ENCODE results near the gene HGF. TPM values are rescaled to one million over a fixed set of nuclear protein-coding genes. Genes with fewer than 3 reads are reported as not detected.
A peak's percentile ranks its signal among the peaks of the same experiment; 100 is the strongest.

The HGF gene
- total RNA-seq, 2 donors from 2014 or later: not detected

DNA sequence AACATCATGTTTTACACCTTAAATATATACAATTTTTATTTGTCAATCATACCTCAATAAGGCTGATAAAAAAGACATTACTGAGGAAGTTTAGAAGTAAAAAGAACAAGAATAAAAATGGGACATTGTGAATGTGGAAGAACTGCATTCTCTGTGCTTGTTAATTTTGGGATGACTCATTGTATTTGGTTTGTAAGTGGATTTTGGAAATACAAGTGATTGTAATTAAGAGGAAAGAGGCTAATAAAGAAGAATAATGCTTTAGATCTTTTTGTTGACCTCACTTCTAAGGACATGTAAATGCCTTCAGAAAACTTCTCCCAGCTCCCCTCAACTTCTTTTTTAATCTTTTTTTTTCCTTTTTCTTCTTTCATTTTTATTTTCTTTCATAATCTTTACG, 76.0 kb downstream of the HGF start:
- DNase-seq (no peak), ATAC-seq (replicated peaks in 1 of 2) (no peak)
- H3K9me3 Mint-ChIP-seq: peaks cover 1 to 8% of the 10 kb centered on the region in 2 donors
- no peaks in the 10 kb centered on the region for H3K27me3 Mint-ChIP-seq (ENCODE audit: low read depth)
- peaks cover 0 to 3% of the 10 kb centered on the region in 2 donors for H3K36me3 Mint-ChIP-seq (ENCODE audit: insufficient read depth in 2 of 2)
- H3K4me3 Mint-ChIP-seq: no peak overlapping the region
- H3K4me1 Mint-ChIP-seq (ENCODE audit: low read depth): no peaks in the 10 kb centered on the region
- H3K27ac Mint-ChIP-seq: no peak overlapping the region

DNA sequence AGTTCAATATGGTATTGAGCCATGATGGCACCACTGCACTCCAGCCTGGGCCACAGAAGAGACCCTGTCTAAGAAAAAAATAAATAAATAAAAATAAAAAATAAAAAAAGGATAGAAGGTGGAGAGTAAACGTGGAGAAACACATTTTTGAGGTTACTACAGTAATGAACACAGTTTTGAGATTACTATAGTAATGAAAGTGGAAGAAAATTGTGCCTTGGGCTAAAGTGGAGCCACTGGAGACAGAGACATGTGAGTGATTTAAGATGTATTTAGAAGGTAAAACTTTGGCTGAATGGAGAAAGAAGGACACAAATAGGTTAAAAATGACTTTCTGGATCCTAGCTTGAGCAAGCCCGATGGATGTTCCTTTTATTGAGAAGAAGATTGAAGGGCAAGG, 76.8 kb downstream of the HGF start:
- peaks cover 0 to 3% of the 10 kb centered on the region in 2 donors for H3K36me3 Mint-ChIP-seq (ENCODE audit: insufficient read depth in 2 of 2)
- DNase-seq (no peak), ATAC-seq (replicated peaks in 1 of 2) (no peak)
- no peak overlapping the region for H3K4me3 Mint-ChIP-seq
- H3K9me3 Mint-ChIP-seq: peaks cover 3 to 10% of the 10 kb centered on the region in 2 donors
- H3K27ac Mint-ChIP-seq: no peak overlapping the region
- H3K27me3 Mint-ChIP-seq (ENCODE audit: low read depth): no peaks in the 10 kb centered on the region
- H3K4me1 Mint-ChIP-seq (ENCODE audit: low read depth): no peaks in the 10 kb centered on the region

DNA sequence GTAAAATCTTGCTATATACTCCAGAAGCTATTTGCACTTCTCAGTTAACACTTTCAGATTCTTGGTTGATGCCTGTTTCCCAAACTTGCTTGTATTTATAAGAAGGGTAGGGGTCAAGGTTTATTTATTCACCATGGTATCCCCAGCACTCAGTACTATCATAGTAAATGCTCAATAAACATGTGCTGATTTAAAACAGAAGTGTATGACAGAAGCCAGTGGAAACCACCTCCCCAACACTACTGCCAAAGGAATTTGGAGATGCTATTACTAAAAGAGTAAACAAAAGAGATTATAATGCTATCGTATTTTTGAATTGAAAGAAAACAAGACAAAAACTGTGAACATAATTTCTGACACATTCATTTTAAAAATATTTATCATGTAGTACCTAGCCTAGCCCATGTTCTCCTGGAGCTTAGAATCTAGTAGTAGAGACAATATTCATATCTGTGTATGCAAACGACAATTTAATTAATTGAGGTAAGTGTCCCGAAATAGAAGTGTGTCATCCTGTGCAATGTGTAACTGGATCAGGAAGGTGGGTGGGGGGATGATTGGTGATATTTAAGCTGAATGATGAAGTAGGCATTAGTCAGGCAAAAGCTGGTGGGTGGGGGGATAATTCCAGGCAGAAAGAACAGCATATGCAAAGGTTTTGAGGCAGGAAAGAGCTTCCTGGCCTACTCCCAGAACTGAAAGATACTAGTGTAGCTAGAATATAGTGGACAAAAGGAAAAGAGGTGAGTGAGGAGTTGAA, 77.5 kb downstream of the HGF start:
- no peak for ATAC-seq (replicated peaks in 1 of 2)
- H3K27me3 Mint-ChIP-seq (ENCODE audit: low read depth): no peaks in the 10 kb centered on the region

DNA sequence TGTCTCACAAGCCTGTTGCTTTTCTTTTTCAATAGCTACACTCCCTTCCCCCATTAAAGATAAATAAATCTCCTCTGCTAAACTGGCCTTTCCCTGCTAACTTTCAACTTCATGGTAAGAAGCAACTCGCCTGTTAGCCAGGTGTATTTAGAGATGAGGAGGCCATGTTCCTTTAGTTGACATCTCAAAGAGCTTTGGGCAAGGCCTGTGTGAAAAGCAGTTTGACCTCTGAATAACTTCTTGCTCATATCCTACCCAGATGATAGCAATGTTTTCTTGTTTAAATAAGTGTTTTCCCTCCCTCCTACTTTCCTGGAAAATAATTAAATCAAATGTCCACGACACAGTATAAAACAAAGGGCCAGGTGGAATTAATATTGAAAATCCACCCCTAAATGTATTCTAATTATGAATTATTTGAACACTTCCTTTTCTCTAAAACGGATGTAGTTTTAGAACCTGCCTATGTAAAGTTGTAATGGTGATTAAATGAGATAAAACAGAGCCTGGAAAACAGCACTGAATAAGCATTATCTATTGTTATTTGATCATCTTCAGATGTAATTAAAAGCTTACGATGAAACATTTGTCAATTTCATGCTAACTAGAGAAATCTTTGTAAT, 78.5 kb downstream of the HGF start:
- H3K36me3 Mint-ChIP-seq (ENCODE audit: insufficient read depth in 2 of 2): peaks cover 0 to 3% of the 10 kb centered on the region in 2 donors
- H3K27me3 Mint-ChIP-seq (ENCODE audit: low read depth): no peaks in the 10 kb centered on the region
- H3K9me3 Mint-ChIP-seq: peaks cover 3 to 10% of the 10 kb centered on the region in 2 donors
- ATAC-seq (replicated peaks in 1 of 2): no peak
- H3K27ac Mint-ChIP-seq: no peak overlapping the region
- no peak for DNase-seq
- no peaks in the 10 kb centered on the region for H3K4me1 Mint-ChIP-seq (ENCODE audit: low read depth)
- H3K4me3 Mint-ChIP-seq: no peak overlapping the region

More for the DNA sequence above, 77.5 kb downstream of the HGF start:
- Mint-ChIP-seq H3K9me3 (peaks cover 3 to 10% of the 10 kb centered on the region in 2 donors), H3K36me3 (ENCODE audit: insufficient read depth in 2 of 2) (peaks cover 0 to 3% of the 10 kb centered on the region in 2 donors), H3K27ac (no peak overlapping the region), H3K4me1 (ENCODE audit: low read depth) (no peaks in the 10 kb centered on the region), H3K4me3 (no peak overlapping the region)
- DNase-seq: no peak

DNA sequence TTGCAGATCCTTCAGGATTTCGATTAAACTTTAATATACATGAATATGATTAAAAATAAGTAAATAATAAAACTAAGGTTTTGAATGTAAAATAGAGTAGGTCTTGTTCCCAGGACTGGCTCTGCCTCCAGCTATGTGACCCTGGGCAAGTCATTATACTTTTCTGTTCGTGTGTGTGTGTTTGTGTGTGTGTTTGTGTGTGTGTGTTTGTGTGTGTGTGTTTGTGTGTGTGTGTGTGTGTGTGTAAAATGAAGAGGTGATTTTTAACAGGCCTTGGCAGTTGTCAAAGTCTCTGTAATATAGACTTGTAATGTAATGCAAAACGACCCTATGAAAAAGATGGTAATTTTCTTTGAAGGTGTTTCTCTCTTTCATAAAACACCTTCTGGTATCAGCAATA, 79.2 kb downstream of the HGF start:
- Mint-ChIP-seq H3K9me3 (peaks cover 3 to 10% of the 10 kb centered on the region in 2 donors), H3K27me3 (ENCODE audit: low read depth) (no peaks in the 10 kb centered on the region), H3K36me3 (ENCODE audit: insufficient read depth in 2 of 2) (peaks cover 0 to 3% of the 10 kb centered on the region in 2 donors), H3K4me1 (ENCODE audit: low read depth) (no peaks in the 10 kb centered on the region), H3K27ac (no peak overlapping the region), H3K4me3 (no peak overlapping the region)
- ATAC-seq (replicated peaks in 1 of 2) (no peak), DNase-seq (no peak)

DNA sequence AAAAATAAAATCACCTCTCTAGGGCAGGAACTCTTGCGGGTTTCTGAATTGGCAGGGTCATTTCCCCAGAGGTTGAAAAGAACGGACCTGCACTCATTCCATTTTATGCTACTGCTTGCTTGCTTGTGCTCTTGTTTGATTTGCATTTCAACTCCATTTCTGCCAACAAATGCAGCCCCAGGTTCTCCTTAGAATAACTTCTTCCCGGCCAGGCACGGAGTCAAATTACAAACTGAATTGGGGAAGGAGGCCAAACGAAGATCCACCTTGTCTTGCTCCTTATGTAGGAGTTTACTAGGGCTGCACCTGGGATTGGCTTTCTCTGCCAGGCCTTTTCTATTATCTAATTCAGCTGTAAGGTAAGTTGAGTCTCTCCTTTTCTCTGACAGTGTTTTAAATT, 79.6 kb downstream of the HGF start:
- no peaks in the 10 kb centered on the region for H3K27me3 Mint-ChIP-seq (ENCODE audit: low read depth)
- no peak for ATAC-seq (replicated peaks in 1 of 2)
- peaks cover 0 to 3% of the 10 kb centered on the region in 2 donors for H3K36me3 Mint-ChIP-seq (ENCODE audit: insufficient read depth in 2 of 2)
- H3K4me3 Mint-ChIP-seq: no peak overlapping the region
- no peak overlapping the region for H3K27ac Mint-ChIP-seq
- H3K4me1 Mint-ChIP-seq (ENCODE audit: low read depth): no peaks in the 10 kb centered on the region
- no peak for DNase-seq
- peaks cover 3 to 11% of the 10 kb centered on the region in 2 donors for H3K9me3 Mint-ChIP-seq

DNA sequence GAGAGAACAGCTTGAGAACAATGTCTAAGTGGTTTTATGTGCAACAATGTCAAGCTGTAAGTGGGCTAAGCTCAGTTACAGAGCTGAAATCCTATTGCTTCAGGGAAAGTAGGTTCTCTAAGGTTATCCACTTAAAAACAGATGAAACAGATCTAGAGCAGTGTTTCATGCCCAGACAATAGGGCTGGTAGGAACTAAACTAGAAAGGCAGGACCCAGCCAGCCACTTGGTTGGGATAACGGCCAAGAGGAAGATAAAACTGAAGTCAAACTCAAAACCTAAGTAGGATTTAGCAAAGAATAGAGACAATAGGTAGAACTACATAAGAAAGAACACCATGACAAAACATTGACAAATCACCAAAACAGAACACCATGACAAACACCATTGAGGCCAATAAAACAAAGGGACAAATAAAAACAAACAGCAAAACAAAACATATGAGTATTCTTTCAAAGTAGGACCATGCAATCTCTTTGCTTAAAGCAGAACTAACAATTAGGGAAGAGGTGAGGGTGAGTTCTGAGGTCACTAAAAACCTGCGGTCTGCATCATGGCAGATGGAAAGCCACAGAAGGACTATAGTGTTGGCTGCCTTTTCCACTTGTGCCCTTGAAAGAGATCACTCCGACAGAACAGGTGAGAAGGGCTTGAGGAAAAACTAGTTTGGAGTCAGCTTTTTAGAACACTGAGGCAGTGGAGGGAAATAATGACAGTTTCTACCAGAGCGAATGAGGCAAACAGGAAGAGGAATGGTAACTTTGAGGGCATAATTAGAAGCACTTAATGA, 81.0 kb downstream of the HGF start:
- Mint-ChIP-seq H3K4me1 (ENCODE audit: low read depth) (no peaks in the 10 kb centered on the region), H3K4me3 (no peak overlapping the region), H3K27me3 (ENCODE audit: low read depth) (no peaks in the 10 kb centered on the region), H3K9me3 (peaks cover 3 to 13% of the 10 kb centered on the region in 2 donors), H3K27ac (no peak overlapping the region), H3K36me3 (ENCODE audit: insufficient read depth in 2 of 2) (peaks cover 0 to 3% of the 10 kb centered on the region in 2 donors)
- DNase-seq (no peak), ATAC-seq (replicated peaks in 1 of 2) (no peak)

DNA sequence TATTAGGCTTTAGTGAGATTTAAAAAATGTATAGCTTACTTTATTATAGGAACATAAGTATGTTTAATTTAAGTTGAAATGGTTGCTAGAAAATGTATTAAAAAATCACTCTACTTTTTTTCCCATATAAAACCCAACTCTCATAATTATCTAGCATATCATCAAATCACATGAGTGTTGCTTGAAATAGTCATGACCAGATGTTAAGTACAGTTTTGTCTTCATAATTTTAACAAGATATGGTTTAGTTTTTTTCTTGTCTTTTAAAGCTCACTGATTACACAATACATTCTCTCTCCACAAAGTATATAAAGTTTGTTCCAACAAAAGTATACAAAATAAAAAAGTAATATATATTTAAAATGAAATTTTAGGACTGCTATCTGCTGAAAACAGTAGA, 82.8 kb downstream of the HGF start:
- DNase-seq: no peak
- no peak overlapping the region for H3K4me3 Mint-ChIP-seq
- H3K4me1 Mint-ChIP-seq (ENCODE audit: low read depth): no peaks in the 10 kb centered on the region
- no peak overlapping the region for H3K27ac Mint-ChIP-seq
- no peak for ATAC-seq (replicated peaks in 1 of 2)
- H3K36me3 Mint-ChIP-seq (ENCODE audit: insufficient read depth in 2 of 2): peaks cover 0 to 1% of the 10 kb centered on the region in 2 donors
- H3K27me3 Mint-ChIP-seq (ENCODE audit: low read depth): no peaks in the 10 kb centered on the region
- peaks cover 3 to 7% of the 10 kb centered on the region in 2 donors for H3K9me3 Mint-ChIP-seq

DNA sequence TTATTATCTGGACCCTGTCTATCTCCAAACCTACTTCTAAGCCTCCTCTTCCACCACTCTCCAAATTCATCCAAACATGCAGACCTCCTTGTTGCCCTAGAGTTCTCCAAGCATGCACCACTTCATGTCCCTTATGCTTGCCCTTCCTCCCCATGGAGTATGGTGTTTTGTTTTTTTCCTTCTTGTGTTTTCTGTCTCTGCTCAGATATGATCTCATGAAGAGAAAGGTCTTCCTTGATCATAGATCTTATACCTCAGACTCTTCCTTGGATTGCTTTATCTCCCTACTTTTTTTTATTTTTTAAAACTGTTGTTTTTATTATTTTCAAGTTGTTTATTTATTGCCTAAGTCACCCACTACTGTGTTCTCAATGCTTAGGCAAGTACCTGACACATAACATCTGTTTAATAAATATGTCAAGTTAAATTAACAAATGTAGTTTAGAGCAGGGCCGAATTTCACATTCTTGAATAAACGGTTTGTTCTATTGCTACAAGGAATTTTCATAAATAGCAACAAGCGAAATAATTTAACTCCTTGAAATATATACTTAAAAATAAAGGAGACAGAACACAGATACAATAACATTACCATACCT, 84.5 kb downstream of the HGF start:
- Mint-ChIP-seq H3K4me3 (no peak overlapping the region), H3K4me1 (ENCODE audit: low read depth) (no peaks in the 10 kb centered on the region), H3K36me3 (ENCODE audit: insufficient read depth in 2 of 2) (no peaks in the 10 kb centered on the region), H3K27me3 (ENCODE audit: low read depth) (no peaks in the 10 kb centered on the region), H3K27ac (no peak overlapping the region), H3K9me3 (peaks cover 2 to 8% of the 10 kb centered on the region in 2 donors)
- no peak for ATAC-seq (replicated peaks in 1 of 2)
- DNase-seq: no peak

DNA sequence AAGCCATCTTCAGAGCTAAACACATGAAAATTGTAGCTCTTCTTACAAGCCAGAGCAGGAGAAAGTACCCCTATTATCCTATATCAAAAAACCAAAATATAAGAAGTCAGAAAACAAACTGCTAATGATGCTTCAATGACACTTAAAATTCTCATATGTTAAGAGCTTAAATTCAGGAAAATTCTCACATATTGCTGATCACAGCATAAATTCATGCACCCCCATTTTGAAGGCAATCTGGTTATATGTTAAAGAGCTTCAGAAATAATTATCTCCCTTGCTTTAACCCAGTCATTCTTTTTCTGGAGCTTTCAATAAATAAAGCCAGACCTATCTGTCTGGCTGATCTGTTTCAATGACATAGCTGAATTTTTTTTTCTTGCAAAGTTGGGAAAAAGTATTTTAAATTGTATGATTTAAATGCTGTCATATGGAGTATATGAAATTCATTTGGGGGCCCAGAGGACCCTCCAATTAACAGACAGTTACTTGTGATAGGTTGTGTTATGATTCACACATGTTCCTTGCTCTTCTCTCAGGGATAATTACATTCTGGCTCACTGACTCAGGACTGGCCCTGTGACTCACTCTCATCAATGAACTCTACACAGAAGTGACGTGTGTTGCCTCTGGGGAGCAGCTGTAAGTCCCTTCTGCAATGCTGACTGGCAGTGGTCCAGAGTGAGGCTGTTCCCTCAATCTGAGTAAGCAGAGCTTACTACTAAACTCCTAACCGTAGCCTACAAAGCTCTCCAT, 85.2 kb downstream of the HGF start:
- Mint-ChIP-seq H3K36me3 (ENCODE audit: insufficient read depth in 2 of 2) (no peaks in the 10 kb centered on the region), H3K27ac (no peak overlapping the region), H3K4me1 (ENCODE audit: low read depth) (no peaks in the 10 kb centered on the region), H3K4me3 (no peak overlapping the region), H3K9me3 (peaks cover 3 to 8% of the 10 kb centered on the region in 2 donors), H3K27me3 (ENCODE audit: low read depth) (no peaks in the 10 kb centered on the region)
- DNase-seq (peak in 1 of 2 donors; percentile 1), ATAC-seq (replicated peaks in 1 of 2) (peak; percentile 25 to 57)

DNA sequence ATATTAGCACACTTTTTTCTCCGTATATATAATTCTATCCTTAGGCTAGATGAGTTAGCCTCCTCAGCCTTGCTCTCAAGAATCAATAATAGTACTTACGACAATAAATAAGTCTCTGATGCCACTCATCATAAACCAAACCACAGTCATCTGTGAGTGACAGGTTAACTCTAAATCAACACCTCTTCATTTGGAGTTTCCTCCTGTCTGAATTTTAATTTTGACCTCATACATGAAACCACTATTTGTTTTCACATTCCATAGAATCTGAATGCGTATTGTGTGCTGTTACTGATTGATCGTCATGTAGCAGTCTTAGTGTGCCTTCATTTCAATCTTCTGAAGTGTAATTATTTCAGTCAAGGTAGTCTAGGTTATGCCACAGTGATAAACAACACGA, 85.8 kb downstream of the HGF start:
- H3K36me3 Mint-ChIP-seq (ENCODE audit: insufficient read depth in 2 of 2): no peaks in the 10 kb centered on the region
- no peak for DNase-seq
- H3K4me1 Mint-ChIP-seq (ENCODE audit: low read depth): no peaks in the 10 kb centered on the region
- peaks cover 3 to 8% of the 10 kb centered on the region in 2 donors for H3K9me3 Mint-ChIP-seq
- no peak overlapping the region for H3K27ac Mint-ChIP-seq
- H3K4me3 Mint-ChIP-seq: no peak overlapping the region
- no peak for ATAC-seq (replicated peaks in 1 of 2)
- H3K27me3 Mint-ChIP-seq (ENCODE audit: low read depth): no peaks in the 10 kb centered on the region

DNA sequence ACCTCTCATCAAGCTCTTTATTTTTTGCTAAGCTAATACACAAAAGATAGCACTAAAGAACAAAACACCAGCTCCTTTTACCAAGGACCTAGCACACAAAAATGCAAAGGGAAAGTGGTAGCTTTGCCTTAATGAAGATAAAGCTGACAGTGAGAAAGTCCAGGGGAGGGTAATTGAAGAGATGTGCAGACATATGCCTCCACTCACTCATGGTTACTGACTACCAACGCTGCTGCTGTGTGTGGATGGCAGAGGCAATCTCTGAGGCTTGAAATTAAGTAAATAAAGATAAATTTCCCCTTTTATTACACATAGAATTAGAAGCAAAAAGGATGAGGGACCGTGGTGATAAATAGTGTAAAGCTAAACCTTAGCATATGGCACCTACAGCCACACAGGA, 87.0 kb downstream of the HGF start:
- ATAC-seq (replicated peaks in 1 of 2) (no peak), DNase-seq (no peak)
- Mint-ChIP-seq H3K36me3 (ENCODE audit: insufficient read depth in 2 of 2) (no peaks in the 10 kb centered on the region), H3K4me3 (no peak overlapping the region), H3K9me3 (peaks cover 2 to 5% of the 10 kb centered on the region in 2 donors), H3K4me1 (ENCODE audit: low read depth) (no peaks in the 10 kb centered on the region), H3K27ac (no peak overlapping the region), H3K27me3 (ENCODE audit: low read depth) (no peaks in the 10 kb centered on the region)

Data from activated T-cell treated with anti-CD3 and anti-CD28 coated beads, Interleukin-2, amount 50 U/mL, for 72 hours (primary cell).